Stimulated activated CD4-positive, alpha-beta T cell treated with anti-CD3 and anti-CD28 coated beads, Interleukin-1b, Interleukin-23, amount 100 ng/mL, for 4 hours (primary cell): ENCODE measurements around the gene IL18BP.

Source experiments
- DNase-seq, 2 donors: peaks; one replicate each; pipeline ENCODE4 v3.0.0-alpha.2; 2020; ENCODE audit warnings: low read depth in 2 of 2

The IL18BP gene

GRCh38 chr11:71996946-71997345, 1.8 kb upstream of the IL18BP start:
- no peak for DNase-seq

- DNase-seq, result no peak
Measured at GRCh38 chr11:71997594-71997993, 1.1 kb upstream of the IL18BP start.

DNA sequence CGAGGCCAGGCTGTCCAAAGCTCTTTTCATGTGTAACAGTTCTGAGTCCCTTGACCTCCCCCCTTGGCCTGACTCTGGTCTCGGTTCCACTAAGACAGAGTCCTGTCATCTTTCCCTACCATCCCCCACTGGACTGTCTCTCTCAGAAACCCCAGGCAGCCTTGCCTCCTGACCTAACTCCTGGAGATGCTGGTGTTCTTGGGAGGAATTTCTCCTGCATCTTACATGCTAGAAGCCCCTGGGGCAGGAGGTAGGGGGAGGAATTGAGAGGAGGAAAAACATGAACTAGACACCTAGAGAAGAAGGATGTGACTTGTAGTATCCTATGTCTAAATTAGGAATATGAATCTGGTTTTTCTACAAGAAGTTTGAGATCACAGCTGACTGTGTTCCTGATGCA, 648 bp upstream of the IL18BP start:
- no peak for DNase-seq

DNA sequence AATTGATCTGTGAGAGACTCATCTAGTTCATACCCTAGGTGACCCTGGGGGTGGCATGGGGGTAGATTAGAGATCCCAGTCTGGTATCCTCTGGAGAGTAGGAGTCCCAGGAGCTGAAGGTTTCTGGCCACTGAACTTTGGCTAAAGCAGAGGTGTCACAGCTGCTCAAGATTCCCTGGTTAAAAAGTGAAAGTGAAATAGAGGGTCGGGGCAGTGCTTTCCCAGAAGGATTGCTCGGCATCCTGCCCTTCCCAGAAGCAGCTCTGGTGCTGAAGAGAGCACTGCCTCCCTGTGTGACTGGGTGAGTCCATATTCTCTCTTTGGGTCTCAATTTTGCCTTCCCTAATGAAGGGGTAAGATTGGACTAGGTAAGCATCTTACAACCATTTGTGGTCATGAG, 653 bp downstream of the IL18BP start:
- DNase-seq, result no peak

- DNase-seq, result no peak
Measured at GRCh38 chr11:71999798-72000197, 1.1 kb downstream of the IL18BP start.

DNA sequence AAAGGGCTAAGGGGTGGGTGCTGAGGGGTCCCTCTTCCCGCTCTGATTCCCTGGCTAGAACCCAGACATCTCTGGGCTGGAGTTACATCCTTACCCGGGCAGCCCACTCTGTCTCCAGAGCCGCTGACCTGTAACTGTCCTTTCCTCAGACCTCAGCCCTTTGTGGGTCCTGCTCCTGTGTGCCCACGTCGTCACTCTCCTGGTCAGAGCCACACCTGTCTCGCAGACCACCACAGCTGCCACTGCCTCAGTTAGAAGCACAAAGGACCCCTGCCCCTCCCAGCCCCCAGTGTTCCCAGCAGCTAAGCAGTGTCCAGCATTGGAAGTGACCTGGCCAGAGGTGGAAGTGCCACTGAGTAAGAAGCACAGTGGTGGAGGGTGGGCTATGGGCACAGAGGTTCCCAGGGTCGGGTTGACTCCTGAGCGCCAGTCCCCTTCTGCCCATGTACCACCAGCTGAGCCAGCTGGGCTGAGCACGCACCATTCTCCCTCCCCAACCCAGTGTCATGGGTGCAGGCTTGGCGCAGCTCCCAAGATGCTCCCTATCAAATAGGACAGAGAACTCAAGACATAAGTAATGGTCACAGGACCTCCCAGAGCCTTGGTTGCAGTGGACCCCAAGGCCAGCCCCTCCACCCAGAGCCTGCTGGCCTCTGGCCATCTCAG, 1.6 kb downstream of the IL18BP start:
- no peak for DNase-seq

DNA sequence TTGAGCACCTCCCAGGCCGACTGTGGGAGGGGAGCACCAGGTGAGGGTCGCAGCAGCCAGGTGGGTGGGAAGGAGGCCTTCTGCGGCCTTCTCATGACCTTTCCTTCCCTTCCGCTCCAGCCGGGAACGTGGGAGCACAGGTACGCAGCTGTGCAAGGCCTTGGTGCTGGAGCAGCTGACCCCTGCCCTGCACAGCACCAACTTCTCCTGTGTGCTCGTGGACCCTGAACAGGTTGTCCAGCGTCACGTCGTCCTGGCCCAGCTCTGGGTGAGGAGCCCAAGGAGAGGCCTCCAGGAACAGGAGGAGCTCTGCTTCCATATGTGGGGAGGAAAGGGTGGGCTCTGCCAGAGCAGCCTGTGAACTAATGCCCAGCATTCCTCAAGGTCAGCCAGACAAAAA, 2.6 kb downstream of the IL18BP start:
- no peak for DNase-seq

GRCh38 chr11:72001834-72002591, 3.3 kb downstream of the IL18BP start:
- no peak for DNase-seq

DNA sequence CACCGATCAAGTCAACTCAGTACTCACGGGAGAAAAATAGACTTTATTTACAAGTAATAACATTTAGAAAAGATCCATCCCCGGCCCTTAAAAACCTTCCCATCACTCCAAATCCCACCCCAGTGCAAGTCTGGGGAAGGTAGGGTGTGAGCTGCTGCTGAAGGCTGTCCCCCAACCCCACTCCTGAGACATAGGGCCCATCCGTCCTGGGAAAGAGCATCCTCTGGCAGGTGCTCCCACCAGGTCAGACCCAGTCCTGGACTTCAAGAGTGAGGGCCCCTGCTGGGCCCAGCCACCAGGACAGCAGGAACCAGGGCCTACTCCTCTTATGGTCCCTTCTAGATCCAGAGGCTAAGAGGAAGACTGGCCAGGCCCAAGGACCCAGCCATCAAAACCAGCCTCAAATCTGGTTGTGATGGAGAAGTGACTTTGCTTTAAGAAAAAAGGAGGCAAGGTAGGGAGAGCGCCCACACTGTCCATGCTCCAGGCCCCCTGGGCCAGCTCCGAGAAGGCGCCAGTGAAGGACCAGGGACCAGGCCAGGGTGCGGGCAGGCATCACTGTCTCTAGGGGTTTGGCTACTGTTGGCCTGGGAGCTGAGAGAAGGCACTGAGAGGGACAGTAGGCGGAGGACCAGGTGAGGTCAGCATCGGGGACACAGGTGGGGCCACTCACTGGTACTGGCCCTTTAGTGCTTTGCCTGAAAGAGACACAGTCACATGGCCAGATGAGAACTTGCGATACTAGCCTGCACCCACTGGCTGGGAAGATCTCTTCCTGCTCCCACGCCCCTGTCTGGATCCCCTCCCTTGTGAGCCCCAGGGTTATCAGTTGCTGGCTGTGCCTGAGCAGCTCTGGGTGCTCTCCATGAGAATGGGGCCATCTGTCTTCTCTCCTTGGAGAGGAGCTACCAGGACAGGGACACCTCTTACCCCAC, 4.4 kb downstream of the IL18BP start:
- no peak for DNase-seq

DNA sequence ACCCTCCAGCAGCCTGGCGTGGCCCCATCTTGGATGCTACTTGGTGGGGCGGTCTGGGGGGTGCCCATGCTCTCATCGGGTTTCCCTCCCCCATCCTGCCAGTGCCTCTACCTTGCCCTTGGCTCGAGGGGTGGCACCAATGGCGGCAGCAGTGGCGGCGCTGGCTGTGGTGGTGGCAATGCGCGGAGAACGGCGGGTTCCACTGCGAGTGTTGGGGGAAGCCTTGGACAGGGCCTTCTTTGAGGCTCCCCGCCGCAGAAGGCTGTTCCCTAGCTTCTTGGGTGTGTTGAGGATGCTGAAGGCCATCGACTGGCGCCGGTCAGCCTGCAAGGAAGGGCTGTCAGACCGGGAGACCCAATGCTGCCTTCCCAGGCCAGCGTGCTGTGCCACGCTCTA, 5.1 kb downstream of the IL18BP start:
- DNase-seq, result no peak

DNA sequence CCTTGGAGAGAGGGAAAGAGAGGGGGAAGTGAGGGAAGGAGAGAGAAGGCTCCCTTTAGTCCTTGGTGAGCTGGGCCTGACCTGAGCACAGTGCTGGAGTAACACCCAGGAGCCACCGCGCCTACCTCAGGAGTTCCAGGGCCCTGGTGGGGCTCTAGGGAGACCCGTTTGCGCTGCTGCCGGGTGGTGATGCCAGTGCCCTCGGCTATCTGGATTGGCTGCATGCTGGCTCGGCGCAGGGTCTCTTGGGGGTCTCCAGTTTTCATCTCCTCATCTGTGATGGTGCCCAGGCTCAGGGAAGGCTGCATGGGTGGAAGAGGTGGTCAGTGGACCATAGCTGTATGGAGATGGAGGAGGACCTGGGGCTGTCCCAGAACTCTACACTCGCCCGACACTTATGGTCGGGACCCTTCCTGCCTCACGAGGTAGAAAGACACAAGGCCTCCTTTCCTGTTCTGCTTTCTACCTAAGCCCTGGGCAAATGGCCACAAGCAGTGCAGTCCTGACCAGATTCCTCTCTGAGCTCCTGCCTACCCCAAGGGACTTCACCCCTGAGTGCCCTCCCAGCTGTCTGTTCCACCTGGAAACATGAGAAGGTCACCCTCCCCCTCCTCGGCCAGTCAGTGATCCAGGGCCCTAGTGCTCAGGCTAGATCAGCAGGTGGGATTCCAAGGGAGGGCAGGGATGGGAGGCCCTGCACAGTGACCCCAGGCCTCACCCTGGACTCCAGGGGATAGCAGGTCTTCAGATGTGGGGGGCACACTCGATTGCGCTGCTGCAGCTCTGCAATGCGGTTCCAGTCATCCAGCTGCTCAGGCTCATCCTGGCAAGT, 6.0 kb downstream of the IL18BP start:
- DNase-seq, result no peak

GRCh38 chr11:72005347-72006260, 6.9 kb downstream of the IL18BP start:
- DNase-seq, result no peak

GRCh38 chr11:72006309-72007088, 7.8 kb downstream of the IL18BP start:
- no peak for DNase-seq

DNA sequence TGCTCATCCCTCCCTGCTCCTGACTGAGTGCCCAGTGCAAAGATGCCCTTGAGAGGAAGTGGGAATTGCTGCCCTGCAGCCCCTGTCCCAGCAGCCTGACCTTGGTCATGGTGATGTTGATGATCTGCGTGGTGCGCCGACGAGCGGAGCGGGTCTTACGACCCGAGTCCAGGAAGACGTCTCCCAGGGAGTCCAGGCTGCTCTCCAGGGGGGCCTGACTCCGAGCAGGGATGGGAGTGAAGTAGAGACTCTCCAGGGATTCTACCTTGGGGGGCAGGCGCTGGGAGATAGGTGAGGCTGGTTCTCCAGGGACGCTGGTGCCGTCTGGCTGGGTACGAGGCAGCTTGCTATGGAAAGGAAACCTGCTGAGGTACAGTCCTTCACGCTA, 8.4 kb downstream of the IL18BP start:
- DNase-seq, result no peak

GRCh38 chr11:72007587-72007986, 8.9 kb downstream of the IL18BP start:
- no peak for DNase-seq

- no peak for DNase-seq
Measured at GRCh38 chr11:72008728-72009127, 10.0 kb downstream of the IL18BP start.

DNA sequence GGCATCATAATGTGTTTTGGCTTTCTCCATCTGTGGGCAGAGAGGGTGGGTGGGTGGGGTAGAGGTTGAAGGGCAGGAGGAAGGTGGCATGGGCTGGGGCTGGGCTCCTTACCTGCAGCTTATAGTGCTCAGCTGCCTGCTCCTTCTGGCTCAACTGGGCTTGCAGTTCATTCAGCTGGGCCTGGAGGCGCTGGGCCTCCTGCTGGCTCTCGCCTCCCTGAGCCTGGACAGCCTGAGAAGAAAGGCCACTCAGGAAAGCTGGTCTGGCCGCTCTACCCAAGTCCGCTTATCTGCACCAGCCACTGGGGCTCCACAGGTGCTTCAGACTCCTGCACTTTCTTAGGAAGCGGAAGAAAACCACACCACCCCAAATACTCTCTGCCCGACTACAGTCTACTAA, 10.4 kb downstream of the IL18BP start:
- no peak for DNase-seq

GRCh38 chr11:72010529-72011233, 12.0 kb downstream of the IL18BP start:
- no peak for DNase-seq

GRCh38 chr11:72012091-72012630, 13.5 kb downstream of the IL18BP start:
- DNase-seq, result no peak
